GM12873 (cell line): ENCODE results near the gene LCOR.
A peak's percentile ranks its signal among the peaks of the same experiment; 100 is the strongest.

Source experiments
- CTCF ChIP-seq: IDR thresholded peaks from 2 replicates; pipeline ENCODE4 v1.5.1; 2012; ENCODE audit warnings: low read depth, mild to moderate bottlenecking, moderate library complexity, low read length, control low read depth; ENCODE audit not compliant: insufficient read depth; ENCODE audit errors: missing control alignments

The LCOR gene

GRCh38 chr10:96895662-96896424, 63.7 kb downstream of the LCOR start:
- TF ChIP-seq CTCF, result no peak

- no peak for TF ChIP-seq CTCF
Measured at GRCh38 chr10:96896884-96897589, 64.9 kb downstream of the LCOR start.

GRCh38 chr10:96902117-96902516, 70.0 kb downstream of the LCOR start:
- TF ChIP-seq CTCF, result no peak

- TF ChIP-seq CTCF, result no peak
Measured at GRCh38 chr10:96902731-96903358, 70.7 kb downstream of the LCOR start.

GRCh38 chr10:96904648-96905047, 72.5 kb downstream of the LCOR start:
- TF ChIP-seq CTCF, result no peak

GRCh38 chr10:96906864-96907263, 74.8 kb downstream of the LCOR start:
- TF ChIP-seq CTCF, result no peak

GRCh38 chr10:96910488-96911395, 78.6 kb downstream of the LCOR start:
- TF ChIP-seq CTCF, result peak; percentile 67
